HS-27A (cell line): ENCODE results near the gene YY1AP1.
"Not testable (repeated sequence)": the region's sequence is repeated elsewhere in the genome, so short reads cannot be mapped to it uniquely, and the experiment has no call there.

Experiments used
- DNase-seq: peaks from one replicate; pipeline ENCODE4 v3.0.0-alpha.2; 2012; ENCODE audit warnings: low read depth, missing footprints

YY1AP1 gene

GRCh38 chr1:155688324-155689080 is at the start of gene YY1AP1:
Gene YY1AP1, minus strand, starts transcription at chr1:155688774. Its CDS starts 8,338 bp downstream, at chr1:155680436.
- peak; percentile 69 for DNase-seq

GRCh38 chr1:155729031-155729898 is 40.7 kb upstream of the YY1AP1 start:
- DNase-seq, result no peak

- DNase-seq, result no peak
These were observed 36.6 kb upstream of the YY1AP1 start for GRCh38 chr1:155725142-155725541.

GRCh38 chr1:155719703-155720102 is 31.1 kb upstream of the YY1AP1 start:
- no peak for DNase-seq

- DNase-seq, result not testable (repeated sequence)
These were observed 30.0 kb upstream of the YY1AP1 start for GRCh38 chr1:155718524-155719115.

GRCh38 chr1:155717041-155717440 is 28.5 kb upstream of the YY1AP1 start:
- DNase-seq, result no peak

GRCh38 chr1:155715777-155716176 is 27.2 kb upstream of the YY1AP1 start:
- no peak for DNase-seq

- DNase-seq, result not testable (repeated sequence)
These were observed 26.5 kb upstream of the YY1AP1 start for GRCh38 chr1:155715056-155715455.

GRCh38 chr1:155713075-155713474 is 24.5 kb upstream of the YY1AP1 start:
- no peak for DNase-seq

- not testable (repeated sequence) for DNase-seq
These were observed 24.1 kb upstream of the YY1AP1 start for GRCh38 chr1:155712636-155713035.

GRCh38 chr1:155711457-155711856 is 22.9 kb upstream of the YY1AP1 start:
- DNase-seq, result not testable (repeated sequence)

- DNase-seq, result no peak
These were observed 20.8 kb upstream of the YY1AP1 start for GRCh38 chr1:155709391-155709790.

- peak; percentile 29 for DNase-seq
These were observed 17.6 kb upstream of the YY1AP1 start for GRCh38 chr1:155706139-155706538.

- DNase-seq, result not testable (repeated sequence)
These were observed 15.8 kb upstream of the YY1AP1 start for GRCh38 chr1:155704414-155704813.

GRCh38 chr1:155703216-155703615 is 14.6 kb upstream of the YY1AP1 start:
- DNase-seq, result no peak

GRCh38 chr1:155701675-155702074 is 13.1 kb upstream of the YY1AP1 start:
- DNase-seq, result not testable (repeated sequence)

GRCh38 chr1:155699062-155699461 is 10.5 kb upstream of the YY1AP1 start:
- DNase-seq, result not testable (repeated sequence)

GRCh38 chr1:155698382-155699038 is 9.9 kb upstream of the YY1AP1 start:
- no peak for DNase-seq

GRCh38 chr1:155697616-155698015 is 9.0 kb upstream of the YY1AP1 start:
- not testable (repeated sequence) for DNase-seq

- DNase-seq, result no peak
These were observed 8.5 kb upstream of the YY1AP1 start for GRCh38 chr1:155697046-155697445.

- DNase-seq, result no peak
These were observed 8.0 kb upstream of the YY1AP1 start for GRCh38 chr1:155696524-155696923.

GRCh38 chr1:155695608-155696007 is 7.0 kb upstream of the YY1AP1 start:
- no peak for DNase-seq
